CD4-positive, alpha-beta T cell treated with Interleukin-4 for 4 hours (primary cell): ENCODE results near the gene SGMS1.
A peak's percentile ranks its signal among the peaks of the same experiment; 100 is the strongest.

Experiments used
- DNase-seq: peaks from one replicate; pipeline ENCODE4 v3.0.0-alpha.2; 2020

The SGMS1 gene

DNA sequence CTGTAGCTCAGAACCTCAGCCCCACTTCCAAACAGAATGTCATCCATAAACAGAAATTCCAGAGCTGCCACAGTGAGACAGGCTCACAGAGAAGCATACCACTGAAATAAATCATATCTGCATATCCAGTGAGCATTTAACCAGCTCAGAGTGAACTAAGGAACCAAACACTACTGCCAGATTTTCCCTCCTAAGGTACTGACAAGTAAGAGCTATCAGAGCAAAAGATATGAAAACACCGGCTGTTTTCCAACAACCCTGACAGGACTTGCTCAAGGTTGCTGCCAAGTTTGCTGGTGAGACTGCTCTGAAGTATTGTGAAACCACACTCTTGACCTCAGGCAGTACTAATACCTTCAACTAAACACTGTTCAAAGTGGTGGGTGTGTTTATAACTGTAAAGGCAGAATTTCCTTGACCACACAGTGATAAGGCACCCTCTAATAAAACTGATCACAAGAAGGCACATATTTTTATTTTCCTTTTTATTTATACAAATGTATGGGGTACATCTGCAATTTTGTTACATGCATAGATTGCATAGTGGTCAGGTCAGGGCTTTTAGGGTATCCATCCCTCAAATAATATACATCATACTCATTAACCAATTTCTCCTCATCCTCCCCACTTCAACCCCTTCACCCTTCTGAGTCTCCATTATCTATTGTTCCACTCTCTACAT lies 18.3 kb downstream of the SGMS1 start:
- peak; percentile 24 for DNase-seq

- DNase-seq: peak; percentile 34
These were observed 18.9 kb downstream of the SGMS1 start for GRCh38 chr10:50604809-50605208.

- DNase-seq: no peak
These were observed 19.6 kb downstream of the SGMS1 start for GRCh38 chr10:50604049-50604640.

- no peak for DNase-seq
These were observed 20.5 kb downstream of the SGMS1 start for GRCh38 chr10:50603151-50603850.

- DNase-seq: no peak
These were observed 21.8 kb downstream of the SGMS1 start for GRCh38 chr10:50601974-50602373.

DNA sequence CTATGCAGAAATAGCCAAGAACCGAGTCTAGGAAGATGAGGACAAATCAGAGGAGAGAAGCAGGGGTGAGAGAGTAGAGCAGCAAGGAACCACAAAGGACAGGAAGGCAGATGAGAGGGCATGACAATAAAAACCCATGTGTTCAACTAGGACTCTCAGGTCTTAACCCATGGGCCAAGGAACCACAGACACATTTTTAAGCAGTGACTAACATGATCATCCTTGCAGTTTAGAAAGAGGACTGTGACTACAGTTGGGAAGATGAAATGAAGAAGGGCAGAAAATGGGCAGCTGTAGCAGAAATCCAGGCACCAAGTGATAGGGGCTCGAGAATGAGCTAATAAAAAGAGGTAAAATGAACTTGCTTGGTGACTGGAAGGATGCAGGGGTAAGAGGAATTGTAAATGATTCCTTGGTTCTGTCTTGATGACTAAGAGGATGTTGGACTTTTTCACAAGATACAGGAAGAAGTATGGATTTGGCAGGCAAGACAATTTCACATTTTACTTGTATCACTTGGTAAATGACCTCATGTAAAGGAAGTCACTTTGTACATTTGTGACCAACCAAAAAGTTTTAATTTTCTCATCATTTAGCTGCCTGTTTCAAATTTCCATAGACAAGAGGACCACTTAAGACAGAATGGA lies 22.8 kb downstream of the SGMS1 start:
- DNase-seq: no peak

GRCh38 chr10:50600286-50600685 lies 23.5 kb downstream of the SGMS1 start:
- DNase-seq: no peak

DNA sequence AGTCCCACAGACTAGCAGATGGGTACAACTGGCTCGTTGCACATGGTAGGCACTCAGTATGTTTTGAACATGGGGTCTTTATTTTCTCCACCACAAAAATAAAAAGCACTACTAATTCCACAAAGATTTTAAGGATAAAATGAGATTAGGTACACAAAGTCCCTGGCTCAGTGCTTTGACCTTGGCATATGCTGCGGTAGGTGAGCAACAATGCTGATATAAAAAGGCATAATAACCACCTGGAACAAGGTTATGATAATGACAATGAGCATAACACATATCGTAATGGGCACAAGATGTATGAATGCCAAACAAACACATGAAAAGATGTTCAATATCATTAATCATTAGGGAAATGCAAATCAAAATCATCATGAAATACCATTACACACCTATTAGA lies 26.9 kb downstream of the SGMS1 start:
- DNase-seq: no peak

DNA sequence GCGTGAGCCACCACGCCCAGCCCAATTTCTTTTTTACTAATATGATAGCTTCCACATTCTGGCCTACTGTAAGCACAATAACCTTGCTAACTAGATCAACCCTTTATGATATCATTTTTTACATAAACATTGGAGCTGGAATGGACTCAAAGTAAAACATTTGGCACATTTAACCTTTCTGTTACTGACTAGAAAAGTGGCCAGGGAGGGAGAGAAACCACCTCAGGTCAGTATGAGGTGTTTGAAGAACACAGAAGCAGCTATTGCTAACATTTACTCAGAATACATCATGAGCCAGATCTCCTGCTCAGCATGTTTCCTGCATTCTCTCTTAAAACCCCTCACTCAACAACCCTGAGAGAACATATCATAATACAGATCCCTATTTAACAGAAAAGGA lies 27.3 kb downstream of the SGMS1 start:
- no peak for DNase-seq

DNA sequence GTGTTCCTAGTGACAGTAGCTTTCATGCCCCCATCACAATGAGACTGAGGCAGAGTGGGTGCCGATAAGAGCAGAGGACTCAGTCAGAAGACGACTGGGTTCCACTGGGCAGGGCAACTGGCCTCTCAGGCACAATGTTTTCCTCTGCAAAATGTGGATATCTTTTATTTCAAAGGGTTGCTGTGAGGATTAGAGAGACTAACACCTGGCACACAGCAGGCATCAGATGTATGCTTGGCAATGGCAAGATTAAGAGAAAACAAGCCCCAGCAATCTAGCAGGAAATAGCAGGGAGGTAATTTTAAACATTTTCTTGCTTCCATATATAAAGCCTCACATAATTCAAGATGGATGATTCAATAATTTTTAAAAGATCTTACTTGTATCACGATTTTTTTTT lies 28.0 kb downstream of the SGMS1 start:
- DNase-seq: no peak

DNA sequence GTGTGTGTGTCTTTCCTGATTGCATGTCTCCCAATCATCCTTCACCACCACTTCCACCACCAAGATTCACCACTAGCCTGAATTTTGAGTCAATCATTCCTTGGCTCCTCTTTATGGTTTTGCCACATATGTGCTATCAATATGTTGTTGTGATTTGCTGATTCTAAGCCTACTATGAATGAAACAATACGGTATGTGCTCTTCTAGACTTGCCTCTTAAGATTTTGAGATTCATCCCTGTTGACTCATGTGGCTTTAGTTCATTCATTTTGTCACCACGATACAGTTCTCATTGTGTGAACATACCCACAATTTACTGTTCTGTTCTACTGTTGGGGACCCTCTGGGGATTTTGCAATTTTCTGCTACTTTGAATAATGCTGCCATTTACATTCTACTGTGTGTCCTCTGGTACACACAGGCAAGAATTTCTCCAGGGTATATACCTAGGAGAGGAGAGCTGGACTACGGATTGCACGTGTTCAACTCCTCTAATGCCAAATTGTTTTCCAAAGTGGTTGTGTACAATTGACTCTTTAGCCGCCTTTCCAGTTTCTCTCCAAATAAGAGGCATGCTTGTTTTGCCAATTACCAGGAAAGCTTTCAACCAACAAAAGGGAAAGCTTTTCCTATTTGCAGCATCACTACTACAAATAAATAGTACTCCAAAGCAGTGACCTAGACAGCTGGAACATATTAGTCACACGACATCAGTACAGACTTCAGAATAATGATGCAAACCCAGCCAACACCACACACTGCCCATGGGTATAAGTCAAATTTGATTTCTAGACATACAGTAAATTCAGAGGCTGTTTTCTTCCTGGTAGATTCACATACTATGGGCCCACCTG lies 30.0 kb downstream of the SGMS1 start:
- no peak for DNase-seq

DNA sequence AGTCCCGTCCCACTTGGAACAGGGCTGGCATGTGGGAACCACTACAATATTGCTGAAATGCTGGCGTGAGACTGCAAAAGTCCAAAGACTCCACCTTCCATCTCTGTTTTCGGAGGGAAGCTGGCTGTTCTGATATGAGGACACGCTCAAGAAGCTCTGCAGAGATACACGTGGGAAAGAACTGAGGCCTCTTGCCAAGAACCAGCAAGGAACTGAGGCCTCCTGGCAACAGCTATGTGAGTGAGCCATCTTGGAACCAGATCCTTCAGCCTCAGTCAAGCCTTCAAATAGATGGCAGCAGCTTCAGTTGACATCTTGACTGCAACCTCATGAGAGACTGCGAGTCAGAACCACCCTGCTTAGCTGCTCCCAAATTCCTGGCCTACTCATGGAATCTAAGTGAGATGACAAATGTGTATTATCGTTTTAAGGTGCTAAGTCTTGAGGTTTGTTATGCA lies 30.8 kb downstream of the SGMS1 start:
- DNase-seq: no peak

DNA sequence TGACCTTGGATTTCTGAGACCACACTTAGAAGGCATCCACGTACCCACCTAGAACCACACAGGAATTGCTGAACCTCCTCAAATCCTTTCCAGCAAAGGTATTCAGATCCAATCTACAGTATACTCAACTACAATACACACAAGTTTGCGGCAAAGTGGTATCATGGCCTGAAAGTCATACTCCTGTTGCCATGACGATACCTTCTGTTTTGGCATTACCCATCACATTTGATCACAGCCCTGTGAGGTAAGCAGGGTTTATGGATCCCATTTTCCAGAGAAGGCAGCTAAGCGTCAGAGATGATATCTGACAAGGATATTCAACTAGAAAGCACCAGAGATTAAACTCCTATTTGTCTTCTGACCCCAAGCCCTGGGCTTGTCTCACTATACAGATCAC lies 32.8 kb downstream of the SGMS1 start:
- DNase-seq: no peak

GRCh38 chr10:50586740-50587088 lies 37.0 kb downstream of the SGMS1 start:
- no peak for DNase-seq

GRCh38 chr10:50585921-50586739 lies 37.6 kb downstream of the SGMS1 start:
- DNase-seq: no peak

- no peak for DNase-seq
These were observed 40.7 kb downstream of the SGMS1 start for GRCh38 chr10:50582766-50583762.

- no peak for DNase-seq
These were observed 41.7 kb downstream of the SGMS1 start for GRCh38 chr10:50582046-50582445.

DNA sequence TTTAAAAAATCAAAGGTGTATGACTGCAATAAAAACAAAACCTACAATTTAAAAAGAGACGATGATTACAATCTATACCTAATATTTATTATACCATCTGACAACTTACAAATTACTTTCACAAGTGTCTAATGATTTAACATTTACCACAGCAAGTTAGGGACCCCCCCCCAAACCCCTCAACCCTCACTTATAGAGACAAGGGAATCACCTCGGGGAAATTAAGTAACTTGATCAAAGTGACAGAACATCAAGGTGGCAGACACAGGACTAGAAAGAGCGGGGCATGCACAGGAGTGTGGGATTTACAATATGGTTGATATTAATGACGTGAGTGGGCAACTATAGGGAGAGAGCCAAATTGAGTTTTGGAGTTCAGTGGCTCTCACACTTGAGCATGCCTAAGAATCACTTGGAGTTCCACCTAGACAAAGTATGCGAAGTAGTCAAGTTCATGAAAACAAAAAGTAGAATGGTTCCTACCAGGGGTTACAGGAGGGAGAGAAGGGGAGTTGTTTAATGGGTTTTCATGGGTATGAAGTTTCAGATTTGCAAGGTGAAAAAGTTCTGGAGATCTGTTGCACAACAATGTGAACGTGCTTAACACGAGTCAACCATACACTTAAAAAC lies 43.4 kb downstream of the SGMS1 start:
- no peak for DNase-seq

- DNase-seq: no peak
These were observed 44.1 kb downstream of the SGMS1 start for GRCh38 chr10:50579491-50580261.
